ENCODE data around the gene ELL2. TPM values are rescaled to one million over a fixed set of nuclear protein-coding genes. Genes with fewer than 3 reads are reported as not detected.
A peak's percentile ranks its signal among the peaks of the same experiment; 100 is the strongest.

ELL2 gene
- total and polyA plus RNA-seq, 7 donors, result 6.7 to 35.3 (median 26.6) TPM

DNA sequence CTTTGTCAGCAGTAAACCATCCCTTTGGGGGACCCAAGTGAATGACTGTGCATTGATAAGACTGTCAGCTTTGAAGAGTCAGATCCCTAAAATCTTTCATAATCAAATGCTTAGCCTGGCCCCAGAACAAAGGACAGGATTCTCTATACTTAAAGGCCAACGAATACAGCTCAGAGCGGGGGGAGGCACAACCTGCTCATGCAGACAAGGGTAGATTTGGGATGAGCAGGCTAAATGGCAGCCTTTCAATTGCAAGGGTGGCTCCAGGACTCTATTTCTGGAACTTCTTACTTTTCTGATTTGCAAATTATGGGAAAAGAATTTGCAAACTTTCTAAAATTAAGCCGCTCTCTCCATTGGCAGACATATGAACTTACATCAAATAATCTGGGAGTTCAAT is 66.4 kb downstream of the ELL2 start:
- H3K9me3 ChIP-seq, result no peaks in the 10 kb centered on the region
- no peak overlapping the region for H3K4me3 ChIP-seq
- 80 to 94% methylated on average over 3 of the region's 3 CpGs for WGBS, 2 donors
- no peak for DNase-seq
- H3K36me3 ChIP-seq, result peaks cover 4 to 66% (median 17%) of the 10 kb centered on the region in 4 donors
- TF ChIP-seq POLR2A (IDR thresholded peaks at IDR 0.05) (no peak), EP300 (IDR thresholded peaks at IDR 0.05) (no peak), POLR2AphosphoS5 (IDR thresholded peaks at IDR 0.05) (no peak)
- TF ChIP-seq, protein P1, sequence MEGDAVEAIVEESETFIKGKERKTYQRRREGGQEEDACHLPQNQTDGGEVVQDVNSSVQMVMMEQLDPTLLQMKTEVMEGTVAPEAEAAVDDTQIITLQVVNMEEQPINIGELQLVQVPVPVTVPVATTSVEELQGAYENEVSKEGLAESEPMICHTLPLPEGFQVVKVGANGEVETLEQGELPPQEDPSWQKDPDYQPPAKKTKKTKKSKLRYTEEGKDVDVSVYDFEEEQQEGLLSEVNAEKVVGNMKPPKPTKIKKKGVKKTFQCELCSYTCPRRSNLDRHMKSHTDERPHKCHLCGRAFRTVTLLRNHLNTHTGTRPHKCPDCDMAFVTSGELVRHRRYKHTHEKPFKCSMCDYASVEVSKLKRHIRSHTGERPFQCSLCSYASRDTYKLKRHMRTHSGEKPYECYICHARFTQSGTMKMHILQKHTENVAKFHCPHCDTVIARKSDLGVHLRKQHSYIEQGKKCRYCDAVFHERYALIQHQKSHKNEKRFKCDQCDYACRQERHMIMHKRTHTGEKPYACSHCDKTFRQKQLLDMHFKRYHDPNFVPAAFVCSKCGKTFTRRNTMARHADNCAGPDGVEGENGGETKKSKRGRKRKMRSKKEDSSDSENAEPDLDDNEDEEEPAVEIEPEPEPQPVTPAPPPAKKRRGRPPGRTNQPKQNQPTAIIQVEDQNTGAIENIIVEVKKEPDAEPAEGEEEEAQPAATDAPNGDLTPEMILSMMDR (IDR thresholded peaks at IDR 0.05), result no peak
- H3K4me1 ChIP-seq, result peaks cover 0 to 9% (median 3%) of the 10 kb centered on the region in 4 donors
- H3K27me3 ChIP-seq, result no peaks in the 10 kb centered on the region
- no peak overlapping the region for H3K27ac ChIP-seq
- intact Hi-C loops (cut with DNase I), result no loop called here

DNA sequence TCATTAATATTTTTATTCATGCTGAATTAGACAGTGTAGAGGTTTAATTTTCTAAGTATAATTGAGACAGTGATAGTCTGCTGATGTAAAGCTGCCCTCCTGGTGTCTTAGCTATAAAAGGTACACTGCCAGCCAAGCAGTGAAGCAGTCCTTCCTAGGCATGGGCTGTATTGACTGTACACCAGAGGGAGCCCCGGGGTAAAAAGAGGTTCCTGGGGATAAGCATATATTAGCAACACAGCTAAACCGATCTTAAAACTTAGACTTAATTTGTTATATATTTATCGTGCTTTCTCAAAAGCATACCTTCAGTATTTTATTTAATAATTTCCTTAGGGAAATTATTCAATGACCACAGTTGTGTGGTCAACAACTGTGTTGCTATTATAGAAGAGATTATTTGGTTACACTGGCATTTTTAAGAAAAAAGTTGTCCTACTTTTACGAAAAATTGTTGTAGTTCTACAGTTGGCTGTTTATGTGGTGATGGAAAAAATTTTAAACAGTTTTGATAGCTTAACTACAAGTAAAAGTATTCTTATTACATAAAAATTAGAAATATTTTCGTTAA is 68.8 kb downstream of the ELL2 start:
- Histone ChIP-seq H3K36me3 (peaks cover 4 to 76% (median 11%) of the 10 kb centered on the region in 4 donors), H3K27me3 (no peaks in the 10 kb centered on the region), H3K9me3 (no peaks in the 10 kb centered on the region), H3K27ac (no peak overlapping the region), H3K4me3 (no peak overlapping the region), H3K4me1 (no peaks in the 10 kb centered on the region)
- WGBS, 2 donors, result 81 to 95% methylated on average over 5 of the region's 5 CpGs
- TF ChIP-seq EP300 (IDR thresholded peaks at IDR 0.05), result no peak
- no peak for TF ChIP-seq POLR2AphosphoS5 (IDR thresholded peaks at IDR 0.05)
- TF ChIP-seq POLR2A (IDR thresholded peaks at IDR 0.05), result no peak
- TF ChIP-seq, protein P1 (IDR thresholded peaks at IDR 0.05), result peak in 1 of 4 experiments; percentile 32
- intact Hi-C loops (cut with DNase I), result no loop called here
- no peak for DNase-seq

DNA sequence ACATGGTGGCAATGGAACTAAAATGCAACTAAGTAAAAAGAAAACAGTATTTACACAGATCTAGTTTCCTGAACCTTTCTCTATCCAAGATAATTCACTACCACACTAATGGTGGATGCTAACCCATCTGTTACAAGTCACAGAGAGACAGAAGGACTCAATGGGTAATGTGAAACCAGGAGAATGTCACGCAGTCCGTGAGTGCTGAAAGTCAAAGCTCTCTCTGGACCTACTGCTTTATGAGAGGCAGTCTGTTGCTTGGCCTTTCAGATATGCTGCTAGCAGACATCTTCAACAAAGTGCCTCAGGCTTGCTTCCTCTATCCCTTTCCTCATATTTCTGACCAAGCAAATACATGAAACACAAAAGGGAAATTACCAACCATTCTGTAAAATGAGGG is 70.2 kb downstream of the ELL2 start:
- no peaks in the 10 kb centered on the region for H3K4me1 ChIP-seq
- H3K9me3 ChIP-seq, result no peaks in the 10 kb centered on the region
- H3K36me3 ChIP-seq, result peaks cover 4 to 79% (median 10%) of the 10 kb centered on the region in 4 donors
- no peaks in the 10 kb centered on the region for H3K27me3 ChIP-seq
- intact Hi-C loops (cut with DNase I), result no loop called here
- no peak for DNase-seq
- no peak overlapping the region for H3K4me3 ChIP-seq
- no peak overlapping the region for H3K27ac ChIP-seq
- TF ChIP-seq, protein P1 (IDR thresholded peaks at IDR 0.05), result no peak
- no peak for TF ChIP-seq POLR2A (IDR thresholded peaks at IDR 0.05)
- no peak for TF ChIP-seq EP300 (IDR thresholded peaks at IDR 0.05)
- WGBS, 2 donors, result 94% methylated on average over 2 of the region's 2 CpGs

DNA sequence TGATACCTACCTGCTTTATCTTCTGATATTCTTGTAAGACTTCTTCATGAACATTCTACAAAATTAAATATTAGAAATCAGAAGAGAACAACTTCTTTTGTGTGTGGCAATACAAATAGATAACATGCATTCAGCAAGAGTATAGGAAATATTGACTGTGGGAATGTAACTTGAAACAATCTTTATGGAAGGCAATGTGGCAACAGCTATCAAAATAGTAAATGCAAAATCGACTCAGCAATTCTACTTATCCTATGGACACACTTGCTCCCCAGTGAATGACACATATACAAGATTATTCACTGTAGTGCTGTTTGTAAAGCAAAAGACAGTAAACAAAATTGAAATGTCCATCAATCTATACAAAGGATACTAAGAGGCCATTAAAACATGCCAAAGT is 72.6 kb downstream of the ELL2 start:
- intact Hi-C loops (cut with DNase I), result no loop called here
- H3K27me3 ChIP-seq, result no peaks in the 10 kb centered on the region
- H3K9me3 ChIP-seq, result no peaks in the 10 kb centered on the region
- peaks cover 4 to 56% (median 6%) of the 10 kb centered on the region in 4 donors for H3K36me3 ChIP-seq
- no peaks in the 10 kb centered on the region for H3K4me1 ChIP-seq
- no peak overlapping the region for H3K27ac ChIP-seq
- DNase-seq, result no peak
- 54 to 85% methylated on average over 1 of the region's 1 CpG for WGBS, 2 donors
- no peak overlapping the region for H3K4me3 ChIP-seq
- TF ChIP-seq EP300 (IDR thresholded peaks at IDR 0.05) (no peak), POLR2A (IDR thresholded peaks at IDR 0.05) (no peak), POLR2AphosphoS5 (IDR thresholded peaks at IDR 0.05) (no peak)
- TF ChIP-seq, protein P1 (IDR thresholded peaks at IDR 0.05), result no peak

DNA sequence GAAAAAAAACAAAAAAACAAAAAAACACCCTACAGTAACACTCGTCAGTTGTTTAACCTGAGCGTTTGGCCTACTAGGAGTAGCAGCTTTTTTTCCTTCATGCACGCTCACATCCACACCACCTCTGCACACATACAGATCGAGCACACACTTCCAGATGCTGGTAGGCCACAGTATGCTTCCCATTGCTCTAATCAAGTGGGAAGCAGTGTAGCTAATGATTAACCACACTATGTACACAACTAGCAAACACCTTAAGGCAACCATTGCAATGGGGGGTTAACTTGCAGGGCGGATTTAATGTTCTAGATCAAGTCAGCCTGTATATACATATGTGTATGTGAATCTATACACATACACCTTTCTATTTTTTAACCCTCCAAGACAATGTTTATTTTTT is 73.7 kb downstream of the ELL2 start:
- intact Hi-C loops (cut with DNase I), result no loop called here
- Histone ChIP-seq H3K4me3 (no peak overlapping the region), H3K36me3 (peaks cover 4 to 52% (median 6%) of the 10 kb centered on the region in 4 donors), H3K9me3 (no peaks in the 10 kb centered on the region), H3K4me1 (no peaks in the 10 kb centered on the region), H3K27me3 (no peaks in the 10 kb centered on the region), H3K27ac (no peak overlapping the region)
- DNase-seq, result no peak
- WGBS, 2 donors, result 49 to 90% methylated on average over 5 of the region's 5 CpGs
- no peak for TF ChIP-seq POLR2AphosphoS5 (IDR thresholded peaks at IDR 0.05)
- no peak for TF ChIP-seq POLR2A (IDR thresholded peaks at IDR 0.05)
- no peak for TF ChIP-seq EP300 (IDR thresholded peaks at IDR 0.05)
- TF ChIP-seq, protein P1 (IDR thresholded peaks at IDR 0.05), result no peak

All from sigmoid colon (tissue), 7 donors.